ENCODE results near the gene CRYBG1. TPM values are rescaled to one million over a fixed set of nuclear protein-coding genes. Genes with fewer than 3 reads are reported as not detected.

CRYBG1 gene
- total RNA-seq, 1 experiment from 2014 or later: 10.1 TPM

DNA sequence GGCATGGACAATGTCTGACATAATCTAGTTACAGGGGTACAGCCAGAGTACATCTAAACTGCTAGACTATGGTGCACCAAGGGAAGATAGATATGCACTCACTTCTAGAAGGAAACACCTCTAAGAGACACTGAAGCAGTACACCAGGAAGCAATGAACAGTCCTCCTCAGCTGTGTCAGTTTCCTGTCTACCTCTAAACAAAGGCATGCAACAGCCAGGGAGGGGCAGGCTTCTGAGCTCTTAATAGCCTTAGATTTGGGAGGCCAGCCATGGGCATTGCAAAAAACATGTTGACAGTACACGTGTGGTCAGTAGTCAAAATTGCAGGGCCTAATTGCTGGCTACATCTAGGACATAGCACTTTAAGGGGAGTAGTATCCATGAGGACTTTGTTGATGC lies 21.4 kb downstream of the CRYBG1 start (continued):
- TF ChIP-seq ERG (CRISPR knock-in tag; IDR thresholded peaks at IDR 0.05) (no peak), SMAD3 (CRISPR knock-in tag; IDR thresholded peaks at IDR 0.05; ENCODE audit: borderline replicate concordance) (no peak), ZNF138 (CRISPR knock-in tag; conservative IDR thresholded peaks at IDR 0.05) (no peak), ZNF219 (CRISPR knock-in tag; IDR thresholded peaks at IDR 0.05; ENCODE audit: borderline replicate concordance) (no peak), ZSCAN18 (CRISPR knock-in tag; IDR thresholded peaks at IDR 0.05) (no peak), USF1 (CRISPR knock-in tag; IDR thresholded peaks at IDR 0.05) (no peak), ZNF416 (CRISPR knock-in tag; IDR thresholded peaks at IDR 0.05) (no peak), MYBL2 (CRISPR knock-in tag; IDR thresholded peaks at IDR 0.05) (no peak)

DNA sequence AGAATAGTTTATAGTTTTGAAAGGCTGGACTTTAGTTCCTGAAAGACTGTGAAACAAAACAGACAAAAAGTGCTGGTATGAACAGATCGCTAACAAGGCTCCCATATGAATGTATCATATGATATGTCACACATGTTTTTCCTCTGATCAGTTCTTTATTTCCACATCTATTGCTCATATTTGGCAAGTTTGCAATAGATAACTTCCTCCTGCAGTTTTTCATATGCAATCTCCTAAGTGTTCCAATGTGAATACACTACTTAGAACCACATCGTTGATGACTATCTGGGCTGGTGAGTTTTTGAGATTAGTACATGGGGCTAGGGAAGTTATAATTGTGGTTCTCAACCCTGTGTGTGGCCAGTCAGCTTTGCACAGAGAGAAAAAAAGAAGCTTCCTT lies 23.1 kb downstream of the CRYBG1 start:
- TF ChIP-seq JUN (CRISPR knock-in tag; IDR thresholded peaks at IDR 0.05): no peak
- ATAC-seq (no peak), DNase-seq (ENCODE audit: low spot score) (no peak)
- H3K27ac Mint-ChIP-seq: no peak overlapping the region
- peaks cover 2% of the 10 kb centered on the region; the same call in 1 of the 2 replicates for H3K36me3 Mint-ChIP-seq
- peaks cover 12% of the 10 kb centered on the region for H3K9me3 Mint-ChIP-seq
- no peak overlapping the region for H3K4me3 Mint-ChIP-seq
- H3K27me3 Mint-ChIP-seq (ENCODE audit: low read depth): no peaks in the 10 kb centered on the region
- no peaks in the 10 kb centered on the region for H3K4me1 Mint-ChIP-seq
- ChIA-PET POLR2A (no interaction called here), CTCF (no interaction called here)

- Mint-ChIP-seq H3K36me3 (peaks cover 2% of the 10 kb centered on the region; the same call in 1 of the 2 replicates), H3K4me3 (no peak overlapping the region), H3K27me3 (ENCODE audit: low read depth) (no peaks in the 10 kb centered on the region), H3K4me1 (no peaks in the 10 kb centered on the region), H3K27ac (no peak overlapping the region), H3K9me3 (peaks cover 12% of the 10 kb centered on the region)
- ATAC-seq (no peak), DNase-seq (ENCODE audit: low spot score) (no peak)
- CTCF ChIA-PET: no interaction called here
- POLR2A ChIA-PET: no interaction called here
- TF ChIP-seq OVOL2 (CRISPR knock-in tag; IDR thresholded peaks at IDR 0.05; ENCODE audit: borderline replicate concordance): no peak
Observed at GRCh38 chr6:106385530-106385929, 25.0 kb downstream of the CRYBG1 start.

GRCh38 chr6:106387875-106388274 lies 27.4 kb downstream of the CRYBG1 start:
- POLR2A ChIA-PET: no interaction called here
- TF ChIP-seq TEAD4 (CRISPR knock-in tag; IDR thresholded peaks at IDR 0.05) (no peak), ZNF219 (CRISPR knock-in tag; IDR thresholded peaks at IDR 0.05; ENCODE audit: borderline replicate concordance) (no peak), ATF3 (CRISPR knock-in tag; conservative IDR thresholded peaks at IDR 0.05) (no peak), ZBTB21 (CRISPR knock-in tag; IDR thresholded peaks at IDR 0.05; ENCODE audit: borderline replicate concordance) (no peak), E2F4 (CRISPR knock-in tag; IDR thresholded peaks at IDR 0.05; ENCODE audit: borderline replicate concordance, low read depth) (no peak), ELF4 (CRISPR knock-in tag; IDR thresholded peaks at IDR 0.05; ENCODE audit: low read depth) (no peak), NR1H2 (CRISPR knock-in tag; IDR thresholded peaks at IDR 0.05) (no peak)
- CTCF ChIA-PET: no interaction called here
- H3K27ac Mint-ChIP-seq: no peak overlapping the region
- H3K36me3 Mint-ChIP-seq: peaks cover 2% of the 10 kb centered on the region; the same call in 1 of the 2 replicates
- H3K9me3 Mint-ChIP-seq: peaks cover 12% of the 10 kb centered on the region
- H3K27me3 Mint-ChIP-seq (ENCODE audit: low read depth): no peaks in the 10 kb centered on the region
- DNase-seq (ENCODE audit: low spot score): no peak
- no peak overlapping the region for H3K4me3 Mint-ChIP-seq
- no peak for ATAC-seq
- H3K4me1 Mint-ChIP-seq: peaks cover 3% of the 10 kb centered on the region; the same call in 1 of the 2 replicates

Measured in WTC11 (cell line).